Hepatocyte (in vitro differentiated cells): ENCODE results near the gene C2orf74.

Experiments used
- CTCF ChIP-seq: fragments of 200-600 bp; sonication (generic); IDR thresholded peaks from 2 replicates; pipeline ENCODE4 v1.5.1; 2016; ENCODE audit warnings: antibody characterized with exemption, mild to moderate bottlenecking; ENCODE audit not compliant: poor library complexity
- EZH2 ChIP-seq: fragments of 200-600 bp; sonication (generic); IDR thresholded peaks from 2 replicates; pipeline ENCODE4 v1.6.1; 2016; ENCODE audit warnings: antibody characterized with exemption, mild to moderate bottlenecking, borderline replicate concordance
- EZH2phosphoT487 ChIP-seq: fragments of 200-600 bp; sonication (generic); IDR thresholded peaks from one replicate; pipeline ENCODE4 v1.6.1; 2018; ENCODE audit warnings: antibody characterized with exemption, mild to moderate bottlenecking, low read depth, moderate library complexity; ENCODE audit not compliant: unreplicated experiment, severe bottlenecking

GRCh38 chr2:61158356-61158955 is 3.5 kb upstream of the C2orf74 start:
- TF ChIP-seq EZH2phosphoT487 (no peak), CTCF (no peak), EZH2 (no peak)
